Cerebellar cortex (tissue), 1 donor: ENCODE measurements around the gene PGLYRP1.

Experiments used
- DNase-seq: peaks from one replicate; pipeline ENCODE4 v3.0.0-alpha.2; 2015; ENCODE audit warnings: low spot score

PGLYRP1 gene

DNA sequence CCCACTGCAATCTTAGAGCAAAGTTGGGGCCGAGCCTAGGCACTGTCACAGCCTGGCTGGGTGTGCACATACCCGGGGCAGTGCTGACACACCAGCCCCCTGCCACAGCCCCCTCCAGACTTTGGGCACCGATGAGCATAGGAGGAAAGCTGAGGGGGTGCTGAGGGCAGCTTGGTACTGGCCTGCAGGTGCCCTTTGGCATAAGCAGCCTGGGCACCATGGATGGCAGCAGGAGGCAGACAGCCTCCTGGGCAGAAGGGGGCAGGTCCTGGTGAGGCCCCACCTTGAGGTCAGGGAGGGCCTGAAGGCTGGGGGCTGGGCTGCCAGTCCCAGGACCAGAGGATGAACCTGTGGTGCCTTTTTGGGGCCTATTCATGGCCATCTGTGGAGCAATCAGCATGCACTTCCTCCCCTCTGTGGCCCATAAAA lies 9.8 kb upstream of the PGLYRP1 start:
- DNase-seq = no peak

DNA sequence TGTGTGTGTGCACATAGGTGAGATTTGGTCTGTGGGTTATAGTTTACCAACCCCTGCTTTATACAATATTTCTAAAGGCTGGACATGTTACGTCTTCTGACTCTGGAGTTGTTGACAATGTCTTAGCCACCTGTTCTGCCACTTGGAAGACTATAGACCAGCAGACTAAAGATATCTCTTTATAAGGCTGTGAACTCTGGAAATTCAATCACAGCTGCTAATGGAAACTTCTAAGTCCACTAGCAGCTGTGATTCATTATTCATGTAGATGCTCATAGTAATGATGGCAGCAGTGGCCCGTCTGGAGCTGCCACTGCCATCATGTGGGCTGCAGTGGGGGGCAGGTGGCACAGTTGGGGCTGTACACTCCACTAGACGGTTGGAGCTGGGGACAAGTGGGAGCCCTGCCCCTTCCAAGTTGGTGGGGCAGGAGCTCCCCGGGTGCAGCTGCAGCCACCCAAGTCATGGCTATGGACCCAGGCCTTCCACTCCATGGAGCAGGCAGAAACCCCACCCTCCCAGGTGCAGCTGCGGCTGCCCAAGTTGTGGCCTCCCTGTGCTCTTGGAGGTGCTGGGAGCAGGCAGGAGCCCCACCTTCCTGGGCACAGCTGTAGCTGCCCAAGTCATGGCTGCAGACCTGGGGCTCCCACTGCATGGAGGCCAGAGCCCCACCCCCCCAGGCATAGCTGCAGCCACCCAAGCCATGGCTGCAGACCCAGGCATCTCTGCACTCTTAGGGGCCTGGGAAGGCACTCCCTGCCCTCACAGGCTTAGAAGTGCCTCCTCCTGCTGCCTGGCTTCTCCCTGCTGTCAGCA lies 9.1 kb upstream of the PGLYRP1 start:
- no peak for DNase-seq

GRCh38 chr19:46030812-46031550 lies 8.1 kb upstream of the PGLYRP1 start:
- DNase-seq = no peak

DNA sequence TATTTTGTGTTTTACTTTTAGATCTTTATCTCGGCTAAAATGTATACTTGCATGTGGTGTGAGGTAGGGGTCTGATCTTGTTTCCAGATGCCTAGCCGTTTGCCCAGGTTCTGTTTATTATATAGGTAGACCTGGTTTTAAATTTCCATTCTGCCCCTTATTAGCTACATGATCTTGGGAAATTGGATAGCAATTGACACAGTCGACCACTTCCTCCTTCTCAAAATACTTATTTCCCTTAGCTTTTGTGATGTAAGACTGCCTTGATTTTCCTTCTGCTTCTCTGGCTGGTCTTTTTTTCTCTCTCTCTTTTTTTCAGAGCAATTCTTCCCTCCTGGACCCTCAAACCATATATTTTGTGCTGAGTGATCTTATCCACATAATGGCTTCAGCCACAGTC lies 3.0 kb upstream of the PGLYRP1 start:
- DNase-seq = no peak

DNA sequence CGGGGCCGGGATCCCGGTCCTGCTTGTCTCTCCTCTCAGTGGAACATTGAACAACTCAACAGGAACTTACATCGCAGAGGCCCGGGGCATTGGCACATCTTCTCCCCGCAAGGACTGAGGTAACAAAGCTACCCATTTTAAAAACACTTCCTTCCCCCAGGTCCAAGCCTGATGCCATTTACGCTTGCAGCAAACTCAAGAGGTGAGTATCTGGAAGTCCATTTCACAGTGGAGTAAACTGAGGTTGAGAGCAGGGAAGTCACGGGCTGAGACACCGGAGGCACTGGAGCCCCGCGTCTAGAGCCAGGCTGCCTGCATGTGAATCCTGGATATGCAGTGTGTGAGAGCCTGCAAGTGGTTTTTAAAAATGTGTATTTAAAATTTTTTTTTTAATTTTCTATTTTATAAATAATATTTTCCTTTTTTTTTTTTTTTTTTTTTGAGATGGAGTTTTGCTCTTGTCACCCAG lies 492 bp upstream of the PGLYRP1 start:
- DNase-seq = no peak

- no peak for DNase-seq
Measured at GRCh38 chr19:46022061-46022430, 807 bp downstream of the PGLYRP1 start.

- no peak for DNase-seq
Measured at GRCh38 chr19:46021531-46022041, 1.3 kb downstream of the PGLYRP1 start.

DNA sequence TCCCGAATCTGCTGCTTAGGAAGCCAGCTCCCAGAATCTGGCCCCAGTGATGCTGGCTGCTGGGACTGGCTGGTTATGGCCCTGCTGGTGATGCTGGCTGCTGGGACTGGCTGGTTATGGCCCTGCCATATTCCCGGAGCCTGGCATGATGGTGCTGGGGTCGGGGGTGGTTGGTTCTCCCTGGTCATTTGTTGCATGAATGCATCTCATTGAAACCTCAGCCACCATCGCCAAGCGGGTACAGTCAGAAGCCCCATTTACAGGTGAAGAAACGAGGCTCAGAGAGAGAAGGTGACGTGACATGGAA lies 2.1 kb downstream of the PGLYRP1 start:
- no peak for DNase-seq

GRCh38 chr19:46019270-46019669 lies 3.6 kb downstream of the PGLYRP1 start:
- no peak for DNase-seq

DNA sequence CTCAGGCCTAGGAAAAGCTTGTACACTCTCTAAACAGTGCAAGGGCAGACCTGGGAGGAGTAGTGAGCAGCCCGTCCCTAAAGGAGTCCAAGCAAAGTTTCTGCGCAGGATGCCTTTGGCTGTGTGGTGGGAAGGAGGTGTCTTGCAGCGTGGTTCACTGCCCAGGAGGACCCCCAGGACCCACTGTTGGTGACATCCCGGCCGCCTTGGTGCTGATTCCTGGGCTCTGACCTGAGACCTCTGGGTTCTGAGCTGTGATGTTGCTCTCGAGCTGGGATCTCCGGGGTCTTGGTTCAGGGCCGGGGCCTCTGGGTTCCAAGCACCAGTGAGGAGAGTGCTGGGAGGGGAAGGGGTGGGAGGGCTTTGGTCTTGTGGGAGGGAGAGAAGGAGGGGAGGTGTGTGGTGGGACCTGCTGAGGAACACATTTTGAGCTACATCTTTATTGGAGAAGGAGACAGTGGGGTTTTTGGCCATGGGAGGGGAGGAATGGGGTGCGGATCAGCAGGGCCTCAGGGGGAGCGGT lies 4.1 kb downstream of the PGLYRP1 start:
- DNase-seq = no peak

- no peak for DNase-seq
Measured at GRCh38 chr19:46017874-46018675, 4.8 kb downstream of the PGLYRP1 start.

DNA sequence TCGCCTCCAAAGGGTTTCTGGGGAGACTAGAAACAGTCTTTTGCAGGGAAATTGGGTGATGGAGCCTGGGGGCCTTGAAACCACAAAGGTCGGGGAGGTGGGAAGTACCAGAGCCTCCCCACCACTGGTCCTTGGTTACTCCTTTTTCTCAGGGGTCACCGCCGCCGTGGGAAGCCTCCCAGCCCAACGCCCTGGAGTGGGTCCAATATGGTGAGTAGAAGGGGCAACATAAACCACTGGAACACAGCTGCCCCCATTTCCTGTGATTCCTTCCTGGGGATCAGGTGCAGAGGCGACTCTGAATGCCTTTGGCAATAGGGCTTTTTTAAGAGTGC lies 5.8 kb downstream of the PGLYRP1 start:
- DNase-seq = no peak

GRCh38 chr19:46016426-46017094 lies 6.3 kb downstream of the PGLYRP1 start:
- DNase-seq = peak; percentile 82

DNA sequence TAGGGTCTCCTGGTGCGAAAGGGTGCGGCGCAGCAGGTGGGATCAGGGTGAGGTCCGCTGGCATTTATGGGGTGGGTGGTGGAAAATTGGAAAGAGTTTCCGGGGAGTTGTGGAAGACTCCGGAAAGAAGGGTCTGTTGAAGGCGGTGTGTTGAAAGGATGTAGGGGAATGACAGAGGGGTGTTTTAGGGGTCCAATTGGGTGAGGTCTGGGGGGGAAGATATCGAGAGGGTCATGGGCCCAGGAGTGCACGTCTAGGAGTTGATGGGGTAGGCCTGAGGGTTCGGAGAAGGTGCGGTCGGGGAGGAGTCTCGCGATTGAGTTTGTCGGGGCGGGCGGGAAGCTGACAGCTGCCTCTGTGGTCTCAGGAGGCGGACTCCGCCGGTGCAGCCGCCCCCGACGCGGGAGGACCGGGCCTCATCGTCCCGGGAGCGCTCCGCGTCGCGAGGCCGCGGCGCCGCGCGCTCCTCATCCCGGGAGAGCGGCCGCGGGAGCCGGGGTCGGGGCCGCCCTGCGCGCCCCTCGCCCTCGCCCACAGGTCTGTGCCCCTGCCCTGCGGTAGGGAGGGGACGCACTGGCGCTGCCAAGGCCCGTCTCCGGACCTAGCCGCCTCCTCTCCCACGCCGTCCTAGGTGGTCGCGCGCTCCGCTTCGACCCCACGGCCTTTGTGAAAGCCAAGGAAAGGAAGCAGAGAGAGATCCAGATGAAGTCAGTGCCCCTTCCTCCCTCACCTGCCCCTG lies 7.0 kb downstream of the PGLYRP1 start:
- DNase-seq = no peak

DNA sequence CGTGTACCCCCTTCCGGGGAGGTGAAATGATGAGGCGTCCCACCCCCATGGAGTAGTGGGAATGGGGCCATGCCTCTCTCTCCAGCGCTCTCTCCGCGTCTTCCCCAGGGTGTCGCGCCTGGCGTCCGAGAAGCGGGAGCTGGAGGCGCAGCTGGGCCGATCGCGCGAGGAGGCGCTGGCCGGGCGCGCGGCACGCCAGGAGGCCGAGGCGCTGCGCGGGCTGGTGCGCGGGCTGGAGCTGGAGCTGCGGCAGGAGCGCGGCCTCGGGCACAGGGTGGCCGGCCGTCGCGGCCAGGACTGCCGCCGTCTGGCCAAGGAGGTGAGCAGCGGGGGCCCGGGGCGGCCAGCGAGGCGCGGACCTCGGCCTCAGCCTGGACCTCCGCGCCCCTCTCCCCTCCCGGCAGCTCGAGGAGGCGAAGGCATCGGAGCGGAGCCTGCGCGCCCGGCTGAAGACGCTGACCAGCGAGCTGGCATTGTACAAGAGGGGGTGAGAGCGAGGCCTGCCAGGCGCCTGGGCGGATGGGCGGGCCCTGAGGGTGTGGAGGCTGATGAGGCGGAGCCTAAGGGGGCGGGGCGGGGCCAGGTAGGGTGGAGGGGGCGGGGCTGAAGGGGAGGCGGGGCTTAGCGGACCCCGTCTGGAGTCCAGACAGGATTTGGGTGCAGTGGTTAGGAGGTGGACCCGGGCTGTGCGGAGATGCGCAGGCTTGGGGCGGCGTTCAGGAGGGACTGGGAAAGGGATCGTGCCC lies 7.7 kb downstream of the PGLYRP1 start:
- DNase-seq = peak; percentile 35

- DNase-seq = no peak
Measured at GRCh38 chr19:46014534-46014933, 8.3 kb downstream of the PGLYRP1 start.

GRCh38 chr19:46009530-46010510 lies 13.0 kb downstream of the PGLYRP1 start:
- peak; percentile 76 for DNase-seq

DNA sequence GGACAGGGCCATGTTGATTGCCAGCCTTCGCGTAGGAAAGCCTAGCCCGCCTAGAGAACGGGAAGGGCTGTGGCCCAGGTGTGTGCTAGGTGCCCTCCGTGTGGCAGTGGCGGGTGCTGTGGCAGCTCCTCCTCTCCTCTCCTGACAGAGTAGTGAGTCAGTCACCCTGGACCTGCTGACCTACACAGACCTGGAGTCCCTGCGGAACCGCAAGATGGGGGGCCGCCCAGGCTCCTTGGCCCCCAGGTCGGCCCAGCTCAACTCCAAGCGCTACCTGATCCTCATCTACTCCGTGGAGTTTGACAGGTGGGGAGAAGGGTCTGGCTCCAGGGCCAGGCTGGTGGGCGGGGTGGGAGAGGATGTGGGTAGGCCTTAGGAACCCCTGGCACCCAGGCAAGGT lies 16.4 kb downstream of the PGLYRP1 start:
- DNase-seq = no peak

DNA sequence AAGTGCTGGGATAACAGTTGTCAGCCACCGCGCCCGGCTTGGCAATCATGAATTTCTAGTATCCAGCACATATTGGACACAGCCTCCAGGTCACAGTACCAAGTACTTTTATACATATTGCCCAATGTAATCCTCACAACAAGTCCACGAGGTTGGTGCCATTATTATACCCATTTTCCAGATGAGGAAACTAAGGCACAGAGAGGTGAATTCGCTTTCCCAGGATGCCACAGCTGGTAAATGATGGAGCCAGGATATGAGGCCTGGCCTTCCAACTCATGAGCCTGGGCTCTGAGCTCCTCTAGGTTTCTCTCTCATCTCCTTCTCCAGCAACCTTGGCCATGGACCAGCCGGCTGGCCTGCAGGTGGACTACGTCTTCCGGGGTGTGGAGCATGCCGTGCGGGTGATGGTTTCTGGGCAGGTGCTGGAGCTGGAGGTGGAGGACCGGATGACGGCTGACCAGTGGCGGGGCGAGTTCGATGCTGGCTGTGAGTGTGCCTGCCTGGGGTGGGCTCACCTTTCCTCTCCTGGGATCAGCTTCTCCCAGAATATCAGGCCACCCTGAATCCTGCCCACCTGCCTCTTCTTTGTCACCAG lies 20.1 kb downstream of the PGLYRP1 start:
- DNase-seq = no peak
